H9 (cell line): ENCODE results near the gene POU5F1. TPM values are rescaled to one million over a fixed set of nuclear protein-coding genes. Genes with fewer than 3 reads are reported as not detected.
"Not testable (repeated sequence)": the region's sequence is repeated elsewhere in the genome, so short reads cannot be mapped to it uniquely, and the experiment has no call there.

Source experiments
- DNase-seq: peaks from one replicate; pipeline ENCODE4 v3.0.0-alpha.2; 2017
- H2AFZ ChIP-seq: one replicate; pipeline ENCODE4 v1.6.1; 2013; ENCODE audit warnings: mild to moderate bottlenecking, low read length, control low read depth, moderate library complexity
- H2AK5ac ChIP-seq: 2 replicates; pipeline ENCODE4 v1.6.1; 2013; ENCODE audit warnings: low read length, control low read depth, mixed read lengths; ENCODE audit not compliant: insufficient read length
- H2BK120ac ChIP-seq: one replicate; pipeline ENCODE4 v1.6.1; 2013; ENCODE audit warnings: low read depth, mild to moderate bottlenecking, low read length, control low read depth, inconsistent platforms; ENCODE audit not compliant: poor library complexity, severe bottlenecking
- H2BK12ac ChIP-seq: 2 replicates; pipeline ENCODE4 v1.6.1; 2013; ENCODE audit warnings: low read length, control low read depth, mixed read lengths, low read depth; ENCODE audit not compliant: insufficient read length
- H2BK15ac ChIP-seq: 2 replicates; pipeline ENCODE4 v1.6.1; 2013; ENCODE audit warnings: low read depth, low read length, control low read depth
- H2BK20ac ChIP-seq: one replicate; pipeline ENCODE4 v1.6.1; 2013; ENCODE audit warnings: low read depth, mild to moderate bottlenecking, low read length, control low read depth, inconsistent platforms; ENCODE audit not compliant: poor library complexity, severe bottlenecking
- H2BK5ac ChIP-seq: 2 replicates; pipeline ENCODE4 v1.6.1; 2013; ENCODE audit warnings: low read length, control low read depth, mixed read lengths; ENCODE audit not compliant: insufficient read length
- H3K14ac ChIP-seq: 2 replicates; pipeline ENCODE4 v1.6.1; 2013; ENCODE audit warnings: low read length, control low read depth; ENCODE audit not compliant: insufficient read depth
- H3K18ac ChIP-seq: 2 replicates; pipeline ENCODE4 v1.6.1; 2013; ENCODE audit warnings: low read depth, mild to moderate bottlenecking, mixed read lengths, low read length, control low read depth; ENCODE audit not compliant: insufficient read length
- H3K23ac ChIP-seq: 2 replicates; pipeline ENCODE4 v1.6.1; 2013; ENCODE audit warnings: low read length, control low read depth, mixed read lengths, low read depth; ENCODE audit not compliant: insufficient read length
- H3K23me2 ChIP-seq: 2 replicates; pipeline ENCODE4 v1.6.1; 2013; ENCODE audit warnings: low read depth, mild to moderate bottlenecking, mixed read lengths, low read length, control low read depth; ENCODE audit not compliant: insufficient read length, poor library complexity, severe bottlenecking
- H3K27ac ChIP-seq: 2 replicates; pipeline ENCODE4 v1.5.1; 2013; ENCODE audit warnings: low read length, control low read depth, mixed read lengths, low read depth; ENCODE audit not compliant: insufficient read length
- H3K27me3 ChIP-seq: 2 replicates; pipeline ENCODE4 v1.6.1; 2013; ENCODE audit warnings: low read length, control low read depth, inconsistent platforms; ENCODE audit not compliant: insufficient read depth
- H3K4ac ChIP-seq: 2 replicates; pipeline ENCODE4 v1.6.1; 2013; ENCODE audit warnings: low read depth, mild to moderate bottlenecking, control low read depth, inconsistent platforms, low read length, moderate library complexity
- H3K4me1 ChIP-seq: 2 replicates; pipeline ENCODE4 v1.6.1; 2013; ENCODE audit warnings: low read length, control low read depth, inconsistent platforms; ENCODE audit not compliant: insufficient read depth
- H3K4me2 ChIP-seq: 2 replicates; pipeline ENCODE4 v1.6.1; 2013; ENCODE audit warnings: low read length, control low read depth, mixed read lengths; ENCODE audit not compliant: insufficient read length, insufficient read depth
- H3K56ac ChIP-seq: 2 replicates; pipeline ENCODE4 v1.6.1; 2013; ENCODE audit warnings: low read depth, mild to moderate bottlenecking, mixed read lengths, low read length, control low read depth; ENCODE audit not compliant: insufficient read length
- H3K79me1 ChIP-seq: 2 replicates; pipeline ENCODE4 v1.6.1; 2013; ENCODE audit warnings: low read depth, mild to moderate bottlenecking, moderate library complexity, low read length, control low read depth, inconsistent platforms; ENCODE audit not compliant: insufficient read depth, poor library complexity, severe bottlenecking
- H3K79me2 ChIP-seq: 2 replicates; pipeline ENCODE4 v1.6.1; 2013; ENCODE audit warnings: low read length, control low read depth, inconsistent platforms; ENCODE audit not compliant: insufficient read depth
- H3K9ac ChIP-seq: 2 replicates; pipeline ENCODE4 v1.6.1; 2013; ENCODE audit warnings: low read length, control low read depth, mixed read lengths; ENCODE audit not compliant: insufficient read length; ENCODE audit errors: extremely low read depth
- H3K9me3 ChIP-seq: one replicate; pipeline ENCODE4 v1.6.1; 2013; ENCODE audit warnings: low read depth, low read length, inconsistent platforms; ENCODE audit not compliant: control insufficient read depth
- H3T11ph ChIP-seq: one replicate; pipeline ENCODE4 v1.6.1; 2013; ENCODE audit warnings: mild to moderate bottlenecking, low read length, control low read depth, inconsistent platforms
- H4K20me1 ChIP-seq: one replicate; pipeline ENCODE4 v1.6.1; 2013; ENCODE audit not compliant: control insufficient read depth, insufficient read length, insufficient read depth
- H4K5ac ChIP-seq: 2 replicates; pipeline ENCODE4 v1.6.1; 2013; ENCODE audit warnings: low read depth, mild to moderate bottlenecking, mixed read lengths, low read length, control low read depth; ENCODE audit not compliant: insufficient read length
- H4K8ac ChIP-seq: replicated peaks from 2 replicates; pipeline ENCODE4 v1.6.1; 2013; ENCODE audit warnings: low read length, control low read depth, mixed read lengths, low read depth; ENCODE audit not compliant: insufficient read length
- H4K91ac ChIP-seq: 2 replicates; pipeline ENCODE4 v1.6.1; 2013; ENCODE audit warnings: low read depth, mild to moderate bottlenecking, moderate library complexity, mixed read lengths, low read length, control low read depth; ENCODE audit not compliant: insufficient read length
- H3K27ac Mint-ChIP-seq, 3 experiments: 2 replicates in 2 of 3; 3 replicates in 1 of 3; pipeline ENCODE4 v1.8.0; 2020 to 2021; ENCODE audit warnings: mixed read lengths in 3 of 3, mild to moderate bottlenecking in 1 of 3, moderate library complexity in 1 of 3
- H3K27me3 Mint-ChIP-seq: 2 replicates; pipeline ENCODE4 v1.8.0; 2021; ENCODE audit warnings: low read depth, mild to moderate bottlenecking, moderate library complexity, mixed read lengths
- H3K36me3 Mint-ChIP-seq, 3 experiments: 2 replicates in 2 of 3; 3 replicates in 1 of 3; pipeline ENCODE4 v1.8.0; 2020 to 2021; ENCODE audit warnings: low read depth in 3 of 3, mixed read lengths in 3 of 3; ENCODE audit not compliant: insufficient read depth in 1 of 3
- H3K4me1 Mint-ChIP-seq, 2 experiments: 2 replicates each; pipeline ENCODE4 v1.8.0; 2020; ENCODE audit warnings: mixed read lengths in 2 of 2
- H3K4me3 Mint-ChIP-seq, 2 experiments: 2 replicates in 1 of 2; 3 replicates in 1 of 2; pipeline ENCODE4 v1.8.0; 2020 to 2021; ENCODE audit warnings: mild to moderate bottlenecking in 2 of 2, mixed read lengths in 2 of 2, moderate library complexity in 1 of 2
- H3K9me3 Mint-ChIP-seq, 2 experiments: 2 replicates in 1 of 2; 3 replicates in 1 of 2; pipeline ENCODE4 v1.8.0; 2020; ENCODE audit warnings: mild to moderate bottlenecking in 2 of 2, mixed read lengths in 2 of 2, moderate library complexity in 1 of 2
- WGBS: extraction: QIAGEN DNeasy Blood & Tissue Kit; methylation state at CpG from one replicate; pipeline ENCODE4 v1.1.7; 2013; ENCODE audit warnings: missing lambda C conversion rate, low lambda C conversion rate, mixed read lengths; ENCODE audit not compliant: insufficient read length; ENCODE audit errors: extremely low coverage; 5-methylcytosine and 5-hydroxymethylcytosine counted together
- total RNA-seq: library from RNA; stranded (reverse); gene quantifications from 2 replicates; pipeline ENCODE4 v1.2.1, GENCODE V29; 2021

POU5F1 gene
- total RNA-seq, 1 experiment from 2014 or later: 2,134 TPM

- not testable (repeated sequence) for DNase-seq, H4K20me1 ChIP-seq, H3K79me1 ChIP-seq, H2BK20ac ChIP-seq, H3K18ac ChIP-seq, H3K27me3 ChIP-seq, H3K56ac ChIP-seq, H3K9me3 ChIP-seq, H3K27me3 Mint-ChIP-seq, H2BK12ac ChIP-seq, H3K4me2 ChIP-seq, H2BK5ac ChIP-seq, H3K27ac ChIP-seq, H2BK15ac ChIP-seq, H2AFZ ChIP-seq, H3T11ph ChIP-seq, H3K4me1 ChIP-seq, H4K8ac ChIP-seq, H2AK5ac ChIP-seq, H3K14ac ChIP-seq, H3K9me3 Mint-ChIP-seq, H3K4ac ChIP-seq, H4K5ac ChIP-seq, H3K23ac ChIP-seq, H3K4me3 Mint-ChIP-seq, H4K91ac ChIP-seq, H3K9ac ChIP-seq, H2BK120ac ChIP-seq
- no CpG with 5 or more reads among the region's 9 CpGs for WGBS
- peaks cover 11% of the 10 kb centered on the region for H3K23me2 ChIP-seq
- Mint-ChIP-seq H3K27ac (peak overlapping the region in 2 of 3 experiments; percentile 86 to 94; a peak in 5 of 7 replicates), H3K4me1 (peaks cover 62 to 63% of the 10 kb centered on the region in 2 experiments), H3K36me3 (peaks cover 54 to 88% (median 61%) of the 10 kb centered on the region in 3 experiments)
- H3K79me2 ChIP-seq: peaks cover 28% of the 10 kb centered on the region
These were observed 5.9 kb downstream of the POU5F1 start for GRCh38 chr6:31164475-31165063.
